ENCODE results near the gene GPR39. TPM values are rescaled to one million over a fixed set of nuclear protein-coding genes. Genes with fewer than 3 reads are reported as not detected.
A peak's percentile ranks its signal among the peaks of the same experiment; 100 is the strongest.

GPR39 gene
- total RNA-seq, 6 donors from 2014 or later, result 10.1 to 45.9 (median 24.0) TPM

DNA sequence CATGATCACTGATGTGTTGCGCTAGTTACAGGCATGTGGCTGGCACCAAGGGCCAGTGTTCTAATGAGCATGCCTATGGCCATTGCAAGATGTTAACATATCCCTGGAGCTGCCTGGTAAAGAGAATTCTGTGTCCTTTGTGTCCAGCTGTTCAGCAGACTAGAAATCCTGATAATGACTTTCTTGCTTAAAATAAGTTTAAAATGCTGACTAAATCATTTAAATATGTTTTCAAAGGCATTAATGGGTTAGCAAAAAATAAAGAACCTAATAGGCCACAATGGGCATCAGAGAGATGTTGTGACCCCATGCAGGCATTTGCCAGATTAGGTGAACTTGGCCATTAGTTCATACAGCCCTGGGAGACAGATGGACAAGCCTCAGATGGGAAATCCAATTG, 67.5 kb downstream of the GPR39 start:
- no peak for ATAC-seq (ENCODE audit: low FRiP score in 2 of 2)
- 91 to 96% methylated on average over 1 of the region's 1 CpG for WGBS, 2 donors
- peaks cover 0 to 14% (median 12%) of the 10 kb centered on the region in 4 donors for H3K9me3 ChIP-seq

DNA sequence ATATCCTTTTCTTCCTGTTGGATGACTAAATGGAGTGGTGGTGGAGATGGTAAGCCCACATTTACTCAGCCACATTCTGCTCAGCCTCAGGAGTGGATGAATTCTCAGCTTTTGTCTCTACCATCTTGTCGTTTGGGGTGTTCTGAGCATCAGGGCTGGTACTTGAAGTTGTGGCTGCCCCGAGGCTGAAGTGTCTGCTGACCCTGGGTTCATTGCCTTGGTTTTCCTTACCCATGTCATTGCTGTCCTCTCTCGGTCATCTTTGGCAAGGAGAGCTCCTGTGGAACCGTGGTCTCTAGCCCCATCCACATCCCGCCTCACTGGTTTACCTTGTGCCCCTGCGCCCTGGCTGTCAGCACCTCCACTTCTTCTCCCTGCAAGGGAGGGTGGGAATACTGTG, 71.9 kb downstream of the GPR39 start:
- 93% methylated on average over 6 of the region's 6 CpGs for WGBS, 2 donors
- no peak for TF ChIP-seq POLR2A (IDR thresholded peaks at IDR 0.05)
- no peak for TF ChIP-seq POLR2AphosphoS5 (IDR thresholded peaks at IDR 0.05)
- no peak for DNase-seq
- Histone ChIP-seq H3K36me3 (no peaks in the 10 kb centered on the region), H3K9me3 (peaks cover 0 to 14% (median 5%) of the 10 kb centered on the region in 4 donors), H3K4me3 (no peak overlapping the region), H3K27me3 (no peaks in the 10 kb centered on the region), H3K4me1 (no peaks in the 10 kb centered on the region), H3K27ac (no peak overlapping the region)
- ATAC-seq (ENCODE audit: low FRiP score in 2 of 2), result no peak

More for the DNA sequence above, 67.5 kb downstream of the GPR39 start:
- Histone ChIP-seq H3K27ac (no peak overlapping the region), H3K4me3 (no peak overlapping the region), H3K27me3 (no peaks in the 10 kb centered on the region), H3K4me1 (no peaks in the 10 kb centered on the region), H3K36me3 (no peaks in the 10 kb centered on the region)
- DNase-seq, result no peak
- TF ChIP-seq, protein P1, sequence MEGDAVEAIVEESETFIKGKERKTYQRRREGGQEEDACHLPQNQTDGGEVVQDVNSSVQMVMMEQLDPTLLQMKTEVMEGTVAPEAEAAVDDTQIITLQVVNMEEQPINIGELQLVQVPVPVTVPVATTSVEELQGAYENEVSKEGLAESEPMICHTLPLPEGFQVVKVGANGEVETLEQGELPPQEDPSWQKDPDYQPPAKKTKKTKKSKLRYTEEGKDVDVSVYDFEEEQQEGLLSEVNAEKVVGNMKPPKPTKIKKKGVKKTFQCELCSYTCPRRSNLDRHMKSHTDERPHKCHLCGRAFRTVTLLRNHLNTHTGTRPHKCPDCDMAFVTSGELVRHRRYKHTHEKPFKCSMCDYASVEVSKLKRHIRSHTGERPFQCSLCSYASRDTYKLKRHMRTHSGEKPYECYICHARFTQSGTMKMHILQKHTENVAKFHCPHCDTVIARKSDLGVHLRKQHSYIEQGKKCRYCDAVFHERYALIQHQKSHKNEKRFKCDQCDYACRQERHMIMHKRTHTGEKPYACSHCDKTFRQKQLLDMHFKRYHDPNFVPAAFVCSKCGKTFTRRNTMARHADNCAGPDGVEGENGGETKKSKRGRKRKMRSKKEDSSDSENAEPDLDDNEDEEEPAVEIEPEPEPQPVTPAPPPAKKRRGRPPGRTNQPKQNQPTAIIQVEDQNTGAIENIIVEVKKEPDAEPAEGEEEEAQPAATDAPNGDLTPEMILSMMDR (IDR thresholded peaks at IDR 0.05), result no peak
- TF ChIP-seq POLR2A (IDR thresholded peaks at IDR 0.05) (no peak), EP300 (IDR thresholded peaks at IDR 0.05) (no peak), POLR2AphosphoS5 (IDR thresholded peaks at IDR 0.05) (no peak)

DNA sequence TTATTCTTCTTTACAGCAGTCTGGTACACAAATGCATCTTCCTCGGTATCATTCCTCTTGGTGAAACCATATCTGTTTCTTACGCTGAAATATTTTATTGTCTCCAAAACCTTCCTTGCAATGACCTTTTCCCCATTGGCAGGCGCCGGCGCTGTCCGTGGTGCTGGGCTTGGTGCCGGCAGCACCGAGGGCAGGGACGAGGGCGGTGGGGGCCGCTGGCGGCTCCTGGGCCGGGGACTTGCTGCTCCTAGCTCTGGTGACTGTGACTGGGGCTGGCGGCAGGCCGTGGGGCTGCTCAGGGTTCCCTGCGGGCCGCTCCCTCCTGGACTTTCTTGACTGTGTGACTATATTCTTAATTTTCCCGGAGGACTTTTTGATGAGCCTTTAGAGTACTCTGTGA, 72.5 kb downstream of the GPR39 start:
- no peaks in the 10 kb centered on the region for H3K36me3 ChIP-seq
- ATAC-seq (ENCODE audit: low FRiP score in 2 of 2) (no peak), DNase-seq (peak in 1 of 2 donors; percentile 83)
- no peaks in the 10 kb centered on the region for H3K27me3 ChIP-seq
- WGBS, 2 donors, result 27 to 31% methylated on average over 13 to 18 of the region's 18 CpGs
- H3K27ac ChIP-seq, result no peak overlapping the region
- no peaks in the 10 kb centered on the region for H3K4me1 ChIP-seq
- TF ChIP-seq EP300 (IDR thresholded peaks at IDR 0.05) (no peak), POLR2A (IDR thresholded peaks at IDR 0.05) (no peak), POLR2AphosphoS5 (IDR thresholded peaks at IDR 0.05) (no peak)
- TF ChIP-seq, protein P1 (IDR thresholded peaks at IDR 0.05), result no peak
- peaks cover 0 to 14% (median 4%) of the 10 kb centered on the region in 4 donors for H3K9me3 ChIP-seq
- no peak overlapping the region for H3K4me3 ChIP-seq

DNA sequence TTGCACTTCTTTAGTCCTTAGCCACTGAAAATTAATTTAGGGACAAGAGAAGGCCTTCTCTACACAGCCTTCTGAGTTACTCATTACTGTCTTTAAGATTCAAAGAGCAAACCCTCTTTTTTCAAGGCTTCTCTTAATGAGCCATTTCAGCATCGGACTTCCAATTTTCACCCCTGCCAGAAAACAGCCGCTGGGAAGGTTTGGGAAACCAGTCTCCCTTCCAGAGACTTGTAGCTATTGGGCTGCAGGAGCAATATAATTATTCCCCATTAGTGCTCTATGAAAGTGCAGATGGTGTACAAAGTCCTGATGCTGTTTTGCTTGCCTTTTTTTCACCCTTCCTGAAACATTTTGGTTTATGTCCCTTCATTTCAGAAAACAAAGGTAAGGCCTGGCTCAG, 79.3 kb downstream of the GPR39 start:
- Histone ChIP-seq H3K36me3 (no peaks in the 10 kb centered on the region), H3K27ac (no peak overlapping the region), H3K4me1 (no peaks in the 10 kb centered on the region), H3K27me3 (no peaks in the 10 kb centered on the region), H3K4me3 (no peak overlapping the region), H3K9me3 (no peaks in the 10 kb centered on the region)
- ATAC-seq (ENCODE audit: low FRiP score in 2 of 2) (no peak), DNase-seq (no peak)
- 91 to 92% methylated on average over 2 of the region's 2 CpGs for WGBS, 2 donors
- TF ChIP-seq, protein P1 (IDR thresholded peaks at IDR 0.05), result no peak
- TF ChIP-seq POLR2AphosphoS5 (IDR thresholded peaks at IDR 0.05) (no peak), POLR2A (IDR thresholded peaks at IDR 0.05) (no peak), EP300 (IDR thresholded peaks at IDR 0.05) (no peak)

DNA sequence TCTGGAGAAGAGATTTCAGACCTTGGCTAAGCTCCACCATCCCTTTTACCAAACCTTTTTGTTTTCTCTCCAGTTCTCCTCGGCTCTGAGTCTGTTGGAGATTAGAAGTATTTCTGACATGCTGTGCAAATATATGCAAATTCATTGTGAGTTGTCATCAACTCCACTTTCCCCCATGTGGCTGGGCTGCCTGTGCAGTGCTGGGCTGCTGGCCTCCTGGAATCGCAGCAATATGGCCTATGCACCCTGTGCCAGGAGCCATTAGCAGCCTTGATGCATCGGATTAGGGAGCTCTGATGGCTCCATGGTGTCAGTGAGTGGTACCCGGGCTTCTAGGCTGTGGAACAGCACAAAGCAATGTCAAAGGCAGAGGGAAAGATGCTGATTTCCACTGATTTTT, 80.0 kb downstream of the GPR39 start:
- Histone ChIP-seq H3K36me3 (no peaks in the 10 kb centered on the region), H3K9me3 (peaks cover 0 to 2% (median 0%) of the 10 kb centered on the region in 4 donors), H3K27ac (no peak overlapping the region), H3K4me1 (no peaks in the 10 kb centered on the region), H3K4me3 (no peak overlapping the region), H3K27me3 (no peaks in the 10 kb centered on the region)
- no peak for TF ChIP-seq POLR2AphosphoS5 (IDR thresholded peaks at IDR 0.05)
- no peak for TF ChIP-seq EP300 (IDR thresholded peaks at IDR 0.05)
- TF ChIP-seq POLR2A (IDR thresholded peaks at IDR 0.05), result no peak
- TF ChIP-seq, protein P1 (IDR thresholded peaks at IDR 0.05), result no peak
- ATAC-seq (ENCODE audit: low FRiP score in 2 of 2) (no peak), DNase-seq (no peak)
- 82 to 83% methylated on average over 4 of the region's 4 CpGs for WGBS, 2 donors

Measured in upper lobe of left lung (tissue), 6 donors.